A549 (cell line): Measurements from ENCODE around the gene ERMARD.

Source experiments
- BHLHE40 ChIP-seq: IDR thresholded peaks from 2 replicates; pipeline ENCODE4 v1.6.1; 2012; ENCODE audit warnings: low read depth, low read length, inconsistent platforms
- KDM1A ChIP-seq: fragments of 200-600 bp; sonication (generic); IDR thresholded peaks from 2 replicates; pipeline ENCODE4 v1.6.1; 2016; ENCODE audit warnings: low read depth, mild to moderate bottlenecking
- POLR2A ChIP-seq: IDR thresholded peaks from 2 replicates; pipeline ENCODE4 v1.6.1; 2012; ENCODE audit warnings: mild to moderate bottlenecking, low read length

- TF ChIP-seq BHLHE40: no peak
- no peak for TF ChIP-seq POLR2A
- no peak for TF ChIP-seq KDM1A
Measured at GRCh38 chr6:169827290-169827717, 75.9 kb downstream of the ERMARD start.
